Measurements from ENCODE around the gene CDH22. TPM values are rescaled to one million over a fixed set of nuclear protein-coding genes. Genes with fewer than 3 reads are reported as not detected.

Gene CDH22
- total and polyA plus RNA-seq, 9 of the 15 experiments (the other 6 are each of a cell fraction or from before 2014, with no cell fraction given) = 0.07 to 0.08 TPM; not detected in 7

DNA sequence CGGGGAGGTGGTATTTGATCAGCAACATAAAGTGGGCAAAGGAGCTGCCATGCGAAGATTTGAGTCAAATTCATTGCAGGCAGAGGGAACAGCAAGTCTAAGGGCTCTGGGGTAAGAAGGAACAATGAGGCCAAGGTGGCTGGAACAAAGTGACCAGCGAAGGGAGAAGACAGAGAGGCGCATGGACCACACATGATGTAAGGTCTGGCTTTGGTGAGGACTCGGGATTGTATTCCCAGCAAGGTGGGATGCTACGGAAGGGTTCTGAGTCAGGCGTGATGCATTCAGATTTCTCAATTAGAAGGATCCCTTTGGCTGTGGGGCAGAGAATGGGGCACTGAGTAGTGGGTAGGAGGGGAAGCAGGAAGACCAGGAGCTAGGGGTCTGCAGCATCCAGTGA lies 30.7 kb upstream of the CDH22 start:
- 4% methylated on average over 7 of the region's 7 CpGs for WGBS (ENCODE audit: insufficient coverage, low coverage, missing lambda C conversion rate)
- Histone ChIP-seq H3K4me3 (no peak overlapping the region), H3K79me2 (ENCODE audit: control insufficient read depth, insufficient read depth, low read length) (no peaks in the 10 kb centered on the region), H3K9me3 (replicated peaks; ENCODE audit: control insufficient read depth, insufficient read depth, low read depth, low read length) (no peaks in the 10 kb centered on the region), H3K27me3 (ENCODE audit: control insufficient read depth in 2 of 2, insufficient read depth in 2 of 2, low read length in 2 of 2) (peaks cover 33 to 74% of the 10 kb centered on the region in 2 experiments; a peak in 4 of 5 replicates), H3K27ac (ENCODE audit: extremely low read depth, low read depth, low read length) (no peak overlapping the region), H3K4me2 (ENCODE audit: insufficient read depth, low read length) (no peak overlapping the region), H3K9ac (ENCODE audit: insufficient read depth in 1 of 2, low read depth in 2 of 2, low read length in 2 of 2) (no peak overlapping the region), H4K20me1 (replicated peaks; ENCODE audit: control insufficient read depth, insufficient read depth, low read length) (peaks cover 8% of the 10 kb centered on the region), H3K36me3 (ENCODE audit: control insufficient read depth, insufficient read depth, low read length) (no peaks in the 10 kb centered on the region), H3K9me1 (ENCODE audit: control insufficient read depth, insufficient read depth, low read length) (no peaks in the 10 kb centered on the region), H3K4me1 (replicated peaks in 1 of 2; ENCODE audit: control insufficient read depth in 2 of 2, insufficient read depth in 2 of 2, low read length in 2 of 2) (peaks cover 0 to 6% of the 10 kb centered on the region in 2 experiments; a peak in 3 of 5 replicates), H2AFZ (ENCODE audit: low read depth, low read length) (no peak overlapping the region)
- intact Hi-C loops (cut with micrococcal nuclease) (no loop called here), in situ Hi-C loops (cut with MboI) (no loop called here)
- POLR2A ChIA-PET = interaction anchor here (0.6 to 1.0 kb wide), 2 partner anchors 24 to 38 kb away, joined by 3 read pairs; no protein-coding TSS in a partner anchor
- DNase-seq (ENCODE audit: extremely low read depth in 1 of 4, low spot score in 3 of 4) = no peak
- CTCF ChIA-PET (ENCODE audit: low intra/inter-chr PET ratio) = interaction anchor here (0.5 to 1.1 kb wide), 2 partner anchors 29 to 546 kb away, joined by 3 read pairs; no protein-coding TSS in a partner anchor
- BruUV-seq (replicated peaks) = no TSS peak
- TF ChIP-seq PCBP1 (IDR thresholded peaks at IDR 0.05; ENCODE audit: low read depth, low read length, poor library complexity, severe bottlenecking) = no peak
- no peak for TF ChIP-seq CTBP1 (IDR thresholded peaks at IDR 0.05; ENCODE audit: borderline replicate concordance)
- TF ChIP-seq CEBPB (tag; IDR thresholded peaks at IDR 0.05) = no peak
- no peak for TF ChIP-seq ZNF239 (CRISPR knock-in tag; IDR thresholded peaks at IDR 0.05)
- TF ChIP-seq, protein P1, sequence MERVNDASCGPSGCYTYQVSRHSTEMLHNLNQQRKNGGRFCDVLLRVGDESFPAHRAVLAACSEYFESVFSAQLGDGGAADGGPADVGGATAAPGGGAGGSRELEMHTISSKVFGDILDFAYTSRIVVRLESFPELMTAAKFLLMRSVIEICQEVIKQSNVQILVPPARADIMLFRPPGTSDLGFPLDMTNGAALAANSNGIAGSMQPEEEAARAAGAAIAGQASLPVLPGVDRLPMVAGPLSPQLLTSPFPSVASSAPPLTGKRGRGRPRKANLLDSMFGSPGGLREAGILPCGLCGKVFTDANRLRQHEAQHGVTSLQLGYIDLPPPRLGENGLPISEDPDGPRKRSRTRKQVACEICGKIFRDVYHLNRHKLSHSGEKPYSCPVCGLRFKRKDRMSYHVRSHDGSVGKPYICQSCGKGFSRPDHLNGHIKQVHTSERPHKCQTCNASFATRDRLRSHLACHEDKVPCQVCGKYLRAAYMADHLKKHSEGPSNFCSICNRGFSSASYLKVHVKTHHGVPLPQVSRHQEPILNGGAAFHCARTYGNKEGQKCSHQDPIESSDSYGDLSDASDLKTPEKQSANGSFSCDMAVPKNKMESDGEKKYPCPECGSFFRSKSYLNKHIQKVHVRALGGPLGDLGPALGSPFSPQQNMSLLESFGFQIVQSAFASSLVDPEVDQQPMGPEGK (CRISPR knock-in tag; IDR thresholded peaks at IDR 0.05; ENCODE audit: borderline replicate concordance) = no peak
- TF ChIP-seq ETS2 (tag; IDR thresholded peaks at IDR 0.05; ENCODE audit: borderline replicate concordance, poor library complexity, severe bottlenecking) = no peak
- no peak for TF ChIP-seq ELF1 (tag; IDR thresholded peaks at IDR 0.05)
- TF ChIP-seq SIN3B (IDR thresholded peaks at IDR 0.05; ENCODE audit: low read depth) = no peak
- TF ChIP-seq ATF7 (IDR thresholded peaks at IDR 0.05) = no peak
- TF ChIP-seq CCNT2 (IDR thresholded peaks at IDR 0.05; ENCODE audit: borderline replicate concordance, extremely low read depth, insufficient read length, low read depth, low read length) = no peak
- TF ChIP-seq RCOR1 (IDR thresholded peaks at IDR 0.05; ENCODE audit: borderline replicate concordance in 1 of 2, low read depth in 2 of 2, low read length in 2 of 2) = no peak
- no peak for FAIRE-seq
- no peak for ATAC-seq
